Stimulated activated CD4-positive, alpha-beta T cell treated with anti-CD3 and anti-CD28 coated beads, Interleukin-12 subunit alpha, Interleukin-12 subunit beta, amount 100 ng/mL, for 4 hours (primary cell): ENCODE measurements around the gene ZNF680.
A peak's percentile ranks its signal among the peaks of the same experiment; 100 is the strongest.
"Not testable (repeated sequence)": the region's sequence is repeated elsewhere in the genome, so short reads cannot be mapped to it uniquely, and the experiment has no call there.

Source experiments
- DNase-seq: peaks from one replicate; pipeline ENCODE4 v3.0.0-alpha.2; 2020

The ZNF680 gene

DNA sequence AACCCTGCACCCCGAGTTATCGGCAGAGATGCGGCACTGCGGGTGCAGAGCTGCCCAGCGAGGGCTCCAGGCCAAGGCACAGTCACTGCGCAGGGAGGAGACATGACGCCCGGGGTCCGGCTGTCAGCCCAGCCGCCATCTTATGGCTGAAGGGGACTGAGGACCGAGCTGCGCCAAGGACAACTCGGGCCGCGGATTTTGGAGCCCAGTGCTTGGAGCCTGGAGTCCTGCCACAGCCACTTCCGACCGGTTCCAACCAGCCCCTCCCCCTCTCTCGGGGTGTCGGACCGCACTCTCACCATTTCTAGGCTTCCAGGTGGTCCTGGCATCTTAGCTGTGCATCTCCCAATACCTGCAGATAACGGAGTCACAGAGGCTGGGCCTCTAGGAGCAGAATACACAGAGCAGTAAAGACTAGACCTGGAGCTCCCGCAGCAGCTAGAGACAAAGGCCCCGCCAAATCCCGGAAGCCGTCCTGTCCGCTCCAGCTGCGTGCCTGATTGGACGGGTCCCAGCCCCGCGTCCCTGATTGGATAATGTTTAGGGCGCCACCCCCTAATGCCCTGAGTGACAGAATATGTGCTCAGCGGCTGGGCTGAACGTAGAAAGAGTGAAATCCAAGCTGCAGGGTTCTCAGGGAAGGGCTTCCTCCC is at the start of gene ZNF680:
ZNF680 (minus strand) TSS at position 446 of the 653 bp plus-strand sequence; CDS start at position 329, 117 bp downstream.
- peak; percentile 82 for DNase-seq

DNA sequence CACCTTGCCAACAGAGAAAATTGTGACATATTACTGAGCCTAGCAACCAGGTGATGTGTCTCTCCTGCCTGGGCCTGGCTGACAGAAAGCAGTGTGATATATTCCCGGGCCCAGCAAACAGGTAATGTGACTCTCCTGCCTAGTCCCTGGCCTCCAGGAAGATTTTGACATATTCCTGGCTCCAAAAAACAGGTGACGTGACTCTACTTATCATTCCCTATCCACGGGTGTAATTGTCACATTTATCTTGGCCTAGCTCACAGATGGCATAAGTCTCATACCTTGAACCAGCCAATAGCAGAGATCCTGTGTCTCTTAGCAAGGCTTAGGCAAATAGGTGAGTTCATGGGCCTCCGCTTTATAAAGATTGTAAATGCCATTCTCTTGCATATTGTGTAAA is 49.6 kb upstream of the ZNF680 start:
- no peak for DNase-seq

DNA sequence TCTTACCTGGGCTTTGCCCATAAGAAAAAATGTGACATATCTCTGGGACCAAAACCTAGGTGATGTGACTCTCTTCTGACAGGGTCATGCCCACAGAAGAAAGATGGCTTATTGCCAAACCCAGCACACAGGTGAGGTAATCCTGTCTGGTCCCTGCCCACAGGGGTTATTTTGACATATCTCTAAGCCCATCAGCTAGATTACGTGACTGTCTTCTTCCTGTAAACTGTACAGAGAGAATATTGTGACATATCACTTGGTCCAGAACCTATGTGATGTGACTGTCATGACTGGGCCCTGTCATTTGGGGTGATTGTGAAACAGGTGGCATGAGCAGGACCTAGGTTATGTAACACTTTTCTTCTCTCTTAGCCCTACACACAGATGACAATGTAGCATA is 48.8 kb upstream of the ZNF680 start:
- no peak for DNase-seq

DNA sequence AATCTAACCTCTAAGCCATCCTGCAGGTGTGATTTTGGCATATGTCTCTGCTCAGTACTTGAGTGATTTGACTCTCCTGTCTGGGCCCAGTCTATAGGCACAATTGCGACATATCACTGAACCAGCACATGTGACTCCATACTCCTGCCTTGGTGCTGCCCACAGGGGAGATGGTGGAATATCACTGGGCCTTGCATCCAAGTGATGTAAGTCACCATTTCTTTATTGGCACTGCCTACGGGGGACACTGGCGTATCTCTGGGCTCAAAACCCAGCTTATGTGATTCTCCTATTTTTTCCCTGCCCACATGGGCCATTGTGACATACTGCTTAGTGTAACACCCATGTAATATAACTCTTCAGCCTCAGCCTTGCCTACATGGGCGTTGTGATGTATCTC is 48.1 kb upstream of the ZNF680 start:
- no peak for DNase-seq

DNA sequence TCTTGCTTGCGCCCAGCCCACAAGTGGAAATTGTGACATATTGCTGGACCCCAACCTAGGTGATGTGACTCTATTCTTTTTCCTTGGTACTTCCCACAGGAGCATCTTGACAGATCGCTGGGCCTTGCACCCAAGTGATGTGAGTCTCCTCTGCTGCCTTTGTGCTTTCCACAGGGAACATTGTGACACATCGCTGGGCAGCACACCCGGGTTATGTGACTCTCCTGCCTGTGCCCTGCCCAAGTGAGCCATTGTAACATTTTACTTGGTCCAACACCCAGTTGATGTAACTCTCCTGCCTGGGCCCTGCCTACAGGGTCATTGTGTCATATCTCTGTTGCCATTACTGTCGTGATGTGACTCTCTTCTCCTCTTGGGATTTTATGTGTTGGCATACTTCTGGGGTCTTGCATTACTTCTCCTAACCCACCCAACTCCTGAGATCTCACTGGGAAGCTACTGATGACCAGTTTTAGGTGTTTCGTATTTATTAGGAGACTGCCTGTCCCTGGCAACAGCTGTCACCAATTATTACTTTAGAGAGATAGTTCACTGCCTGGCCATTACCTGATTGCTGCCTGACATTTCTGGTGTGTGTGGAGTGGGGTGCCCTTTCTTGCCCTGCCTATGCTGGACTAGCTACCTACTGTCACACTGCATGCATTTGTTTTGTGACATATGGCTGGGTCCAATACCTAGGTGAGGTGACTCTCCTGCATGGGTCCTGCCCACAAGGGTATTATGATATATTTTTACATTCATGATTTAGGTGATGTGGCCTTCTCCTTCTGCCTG is 45.4 kb upstream of the ZNF680 start:
- DNase-seq: no peak

DNA sequence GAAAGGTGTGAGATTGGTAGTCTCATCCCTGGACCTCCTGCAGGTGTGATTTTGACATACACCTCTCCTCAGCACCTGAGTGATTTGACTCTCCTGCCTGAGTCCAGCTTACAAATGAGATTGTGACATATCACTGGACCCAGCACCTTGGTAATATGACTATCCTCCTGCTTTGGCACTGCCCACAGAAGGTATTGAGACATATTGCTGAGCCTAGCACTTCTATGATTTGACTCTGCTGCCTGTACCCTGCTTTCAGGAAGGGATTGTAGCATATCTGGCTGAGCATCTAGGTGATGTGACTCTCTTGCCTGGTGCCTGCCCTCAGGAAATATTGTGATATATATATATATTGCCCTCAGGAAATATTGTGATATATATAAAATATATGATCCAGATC is 43.5 kb upstream of the ZNF680 start:
- DNase-seq: no peak

DNA sequence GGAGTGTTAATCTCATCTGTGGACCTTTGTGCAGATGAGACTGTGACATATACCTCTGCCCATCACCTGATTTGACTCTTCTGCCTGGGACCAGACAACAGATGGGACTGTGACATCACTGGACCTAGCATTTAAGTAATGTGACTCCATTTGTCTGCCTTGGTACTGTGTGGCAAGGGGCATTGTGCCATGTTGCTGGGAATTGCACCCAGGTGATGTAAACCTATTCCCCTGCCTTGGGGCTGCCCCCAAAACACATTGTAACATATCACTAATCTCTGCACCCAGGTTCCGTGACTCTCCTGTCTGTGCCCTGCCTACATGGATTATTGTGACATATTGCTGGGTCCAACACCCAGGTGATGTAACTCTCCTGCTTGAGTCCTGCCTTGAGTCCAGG is 40.4 kb upstream of the ZNF680 start:
- DNase-seq: no peak

DNA sequence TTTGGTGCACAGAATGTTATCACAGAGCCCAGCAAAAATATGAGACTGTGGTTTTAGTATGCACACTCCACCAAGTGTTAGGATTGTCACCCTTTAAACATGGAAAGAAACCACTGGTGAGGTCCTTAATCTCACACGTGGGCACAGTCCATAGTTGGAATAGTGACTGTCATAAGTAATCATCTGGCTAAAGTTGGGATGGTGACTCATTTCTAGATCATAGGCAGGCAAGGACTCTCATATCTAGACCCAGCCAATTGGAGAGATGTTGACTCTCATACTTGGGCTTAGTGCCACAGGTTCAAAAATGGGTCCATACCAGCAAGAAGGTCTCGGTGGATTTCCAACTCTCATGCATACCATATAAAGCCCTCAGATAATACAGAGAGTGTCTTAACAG is 39.6 kb upstream of the ZNF680 start:
- no peak for DNase-seq

DNA sequence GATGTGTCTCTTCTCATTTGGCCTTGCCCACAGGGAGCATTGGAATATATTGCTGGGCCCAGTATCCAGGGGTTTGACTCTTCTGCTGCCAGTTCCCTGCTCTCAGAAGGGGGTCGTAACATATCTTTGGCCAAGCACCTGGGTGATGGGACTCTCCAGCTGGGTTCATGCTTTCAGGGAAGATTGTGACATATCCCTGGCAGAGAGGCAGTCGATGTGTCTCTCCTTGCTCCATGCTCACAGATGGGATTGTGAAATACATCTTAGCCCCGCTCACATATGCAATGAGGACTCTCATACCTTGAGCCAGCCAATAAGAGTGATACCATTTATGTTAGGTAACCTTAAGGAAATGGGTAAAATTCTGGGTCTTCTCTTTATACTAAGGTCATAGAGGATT is 39.2 kb upstream of the ZNF680 start:
- DNase-seq: no peak

DNA sequence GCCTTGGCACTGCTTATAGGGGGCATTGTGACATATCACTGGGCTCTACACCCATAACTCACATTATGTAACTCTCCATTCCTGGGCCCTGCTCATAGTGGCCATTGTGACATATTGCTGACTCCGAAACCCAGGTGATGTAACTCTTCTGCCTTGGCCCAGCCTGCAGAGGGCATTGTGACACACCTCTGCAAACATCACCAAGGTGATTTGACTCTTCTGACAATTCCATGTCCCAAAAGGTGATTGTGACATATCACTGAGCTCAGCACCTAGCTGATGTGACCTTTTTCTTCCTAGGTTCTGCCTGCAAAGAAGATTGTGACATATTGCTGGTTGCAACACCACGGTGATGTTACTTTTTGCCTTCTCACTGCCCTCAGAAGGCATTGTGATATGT is 36.5 kb upstream of the ZNF680 start:
- no peak for DNase-seq

DNA sequence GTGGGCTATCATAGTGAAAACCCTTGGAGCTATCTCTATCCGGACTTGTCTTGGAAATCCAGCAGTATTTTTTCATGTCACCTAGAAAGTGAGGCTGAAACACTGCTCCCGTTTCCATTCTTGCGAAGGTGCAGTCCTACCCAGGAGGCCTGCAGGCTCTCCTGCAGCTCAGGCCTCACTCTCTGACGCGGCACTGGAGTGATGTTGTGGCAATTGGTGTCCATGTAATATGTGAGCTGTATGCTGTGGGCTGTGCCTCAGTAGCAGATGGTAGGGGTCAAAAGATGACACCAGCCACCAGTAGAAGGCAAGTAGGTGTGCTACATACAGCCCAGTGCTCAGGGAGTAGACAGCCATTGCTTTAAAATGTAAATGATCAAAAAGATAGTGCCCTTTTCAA is 28.1 kb upstream of the ZNF680 start:
- no peak for DNase-seq

DNA sequence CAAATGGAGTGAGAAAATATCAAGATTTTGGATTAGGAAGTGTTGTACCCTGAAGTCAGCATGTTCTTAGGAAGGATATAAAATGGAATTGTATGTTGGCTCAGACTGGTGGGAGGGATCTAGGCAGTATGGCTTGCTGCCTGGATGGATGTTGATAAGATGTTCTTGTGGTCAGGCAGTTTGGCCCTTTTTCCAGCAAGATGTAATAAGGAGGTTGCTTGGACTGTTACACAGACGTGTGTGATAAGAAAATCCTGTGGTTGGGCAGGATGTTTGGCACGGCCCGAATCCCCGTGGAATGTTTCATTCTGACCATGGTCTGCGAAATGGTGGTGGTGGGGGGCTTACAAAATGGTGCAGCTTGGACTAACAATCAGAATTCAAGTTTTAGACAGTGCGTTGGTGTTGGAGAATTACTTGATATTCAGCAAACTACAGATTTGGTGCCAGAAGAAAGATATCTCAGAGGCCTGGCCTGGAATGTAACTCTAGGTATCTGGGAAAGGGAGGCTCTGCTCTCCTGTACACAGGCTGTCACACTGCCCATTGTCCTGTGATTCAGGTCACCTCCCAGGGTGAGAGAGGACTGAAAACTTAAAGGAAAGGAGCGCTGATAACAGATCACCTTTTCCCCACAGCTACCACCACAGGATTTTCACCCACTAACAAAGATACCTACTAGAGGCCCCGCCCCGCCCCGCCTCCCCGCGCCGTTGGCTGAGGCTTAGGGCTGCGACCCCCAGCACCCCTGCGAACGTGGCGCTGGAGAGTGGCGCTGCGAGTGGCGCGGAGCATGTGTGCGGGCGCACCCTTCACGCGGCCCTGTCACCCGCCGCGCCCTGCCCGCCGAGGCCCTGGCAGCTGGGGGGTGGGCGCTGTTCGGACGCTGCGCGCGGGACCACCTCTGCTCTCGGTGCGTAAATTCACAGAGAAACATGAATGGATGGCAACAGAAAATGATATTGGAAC is 19.3 kb upstream of the ZNF680 start:
- no peak for DNase-seq

DNA sequence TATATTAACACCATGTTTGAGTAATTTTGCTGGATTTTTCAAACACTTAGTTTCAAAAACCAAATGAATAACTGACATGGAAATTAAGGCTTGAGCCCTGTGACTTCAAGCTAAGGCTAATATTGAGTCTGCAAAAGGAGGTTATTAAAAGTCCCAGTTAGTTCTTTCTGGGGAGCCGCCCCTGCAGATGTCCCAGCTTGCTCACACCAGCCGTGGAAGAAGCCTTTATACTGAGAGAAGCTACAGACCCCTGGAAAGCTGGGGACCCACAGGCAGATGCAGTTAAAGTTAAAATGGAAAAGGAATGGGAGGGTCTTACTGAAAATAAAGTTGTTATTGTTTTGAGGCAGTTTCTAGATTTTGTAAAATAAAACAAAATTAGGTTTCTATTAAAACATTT is 18.5 kb upstream of the ZNF680 start:
- no peak for DNase-seq

DNA sequence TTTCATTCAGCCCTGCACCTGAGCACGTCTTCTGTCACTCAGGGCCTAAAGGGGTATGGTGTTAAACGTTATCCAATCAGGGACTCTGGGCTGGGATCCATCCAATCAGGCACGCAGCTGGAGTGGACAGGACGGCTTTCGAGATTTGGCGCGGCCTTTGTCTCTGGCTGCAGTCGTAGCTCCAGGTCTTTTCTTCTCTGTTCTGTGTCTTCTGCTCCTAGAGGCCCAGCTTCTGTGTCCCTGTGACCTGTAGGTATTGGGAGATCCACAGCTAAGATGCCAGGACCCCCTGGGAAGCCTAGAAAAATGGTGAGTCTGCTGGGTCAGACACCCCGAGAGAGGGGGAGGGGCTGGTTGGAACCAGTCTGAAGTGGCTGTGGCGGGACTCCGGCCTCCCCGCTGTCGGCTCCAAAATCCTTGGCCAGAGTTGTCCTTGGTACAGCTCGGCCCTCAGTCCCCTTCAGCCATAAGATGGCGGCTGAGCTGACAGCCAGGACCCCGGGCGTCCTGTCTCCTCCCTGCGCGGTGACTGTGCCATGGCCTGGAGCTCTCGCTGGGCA is 11.7 kb upstream of the ZNF680 start:
- DNase-seq: no peak

DNA sequence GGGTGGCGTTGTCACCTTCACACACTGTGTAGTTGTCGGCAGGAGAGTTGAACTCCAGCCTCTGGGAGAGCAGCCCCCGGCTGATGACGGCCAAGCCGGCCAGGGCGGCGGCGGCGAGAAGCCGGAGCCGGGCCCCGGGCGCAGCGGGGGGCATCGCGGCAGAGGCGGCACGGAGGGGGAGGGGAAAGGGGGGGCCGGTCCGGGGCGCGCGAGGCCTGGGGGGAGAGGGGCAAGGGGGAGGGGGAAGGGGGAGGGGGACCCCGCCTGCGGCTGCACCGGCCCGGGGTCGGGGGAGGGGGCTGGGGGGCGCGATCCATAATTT is 7.4 kb upstream of the ZNF680 start:
- DNase-seq: not testable (repeated sequence)

DNA sequence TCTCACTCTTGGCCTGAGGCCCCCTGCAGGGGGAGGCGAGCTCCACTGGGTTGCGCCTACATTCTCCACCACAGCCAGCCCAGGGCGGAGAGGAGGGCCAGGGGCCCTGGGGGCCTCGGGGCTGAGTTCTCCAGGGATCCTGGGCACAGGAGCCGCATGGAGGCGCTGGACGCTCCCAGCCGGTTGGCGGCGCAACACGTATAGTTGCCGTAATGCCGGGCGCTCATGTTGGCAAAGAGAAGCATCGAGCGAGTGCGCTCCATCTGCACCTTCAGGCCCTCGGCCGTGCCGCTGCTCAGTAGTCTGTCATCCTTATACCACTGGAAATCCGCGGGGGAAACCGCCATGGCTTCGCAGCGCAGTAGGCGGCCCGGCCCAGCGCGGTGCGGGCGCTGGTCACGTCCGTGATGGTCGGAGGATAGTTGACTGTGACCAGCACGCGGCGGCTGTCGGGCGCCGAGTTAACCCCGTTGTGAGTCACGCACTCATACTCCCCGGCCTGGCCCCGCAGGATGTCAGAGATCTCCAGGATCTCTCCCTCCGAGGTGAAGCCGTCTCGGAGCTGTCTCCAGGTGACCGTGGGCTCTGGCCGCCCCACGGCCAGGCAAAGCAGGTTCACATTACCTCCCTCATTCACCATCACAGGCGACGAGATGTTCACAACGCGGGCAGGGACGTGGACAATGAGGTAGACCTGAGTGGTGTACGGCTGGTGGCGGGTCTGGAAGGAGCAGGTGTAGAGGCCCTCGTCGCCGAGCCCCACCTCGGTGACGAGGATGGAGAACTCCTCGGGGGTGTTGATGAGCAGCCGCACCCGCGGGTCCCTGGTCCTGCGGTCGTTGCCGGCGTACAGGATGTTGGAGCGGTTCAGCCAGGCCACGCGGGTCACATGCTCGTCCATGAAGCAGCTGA is 6.8 kb upstream of the ZNF680 start:
- DNase-seq: peak; percentile 28

DNA sequence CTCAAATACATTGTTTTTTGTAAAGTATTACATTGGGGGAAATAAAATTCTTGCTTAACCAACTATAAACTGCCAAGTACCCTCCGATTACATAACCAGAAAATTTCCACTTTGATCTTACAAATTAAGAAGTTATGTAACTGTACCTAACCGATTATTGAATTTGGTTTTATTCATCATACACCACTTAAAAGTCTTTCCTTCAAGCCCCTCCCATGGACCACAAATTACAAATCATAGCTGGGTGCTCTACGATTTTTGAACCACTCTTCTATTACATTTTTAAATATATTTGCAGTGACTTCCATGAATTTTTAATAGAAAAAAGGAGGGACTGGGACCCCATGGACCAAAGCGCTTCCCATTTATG is 630 bp downstream of the ZNF680 start:
- no peak for DNase-seq

DNA sequence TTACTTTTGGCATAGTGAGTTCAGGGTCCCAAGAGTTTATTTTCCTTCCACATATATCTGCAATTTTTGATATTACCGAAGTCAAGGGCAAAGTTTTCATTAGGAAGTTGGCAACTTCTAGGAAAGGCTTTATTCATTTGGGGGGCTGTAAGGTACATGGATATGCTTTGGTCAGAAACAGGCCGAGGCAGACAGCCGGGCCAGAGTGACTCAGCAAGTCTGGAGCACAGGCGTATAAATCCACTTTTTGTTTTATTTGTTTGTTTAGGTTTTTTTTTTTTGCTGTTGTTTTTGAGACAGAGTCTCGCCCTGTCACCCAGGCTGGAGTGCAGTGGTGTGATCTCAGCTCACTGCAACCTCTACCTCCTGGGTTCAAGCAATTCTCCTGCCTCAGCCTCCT is 3.7 kb downstream of the ZNF680 start:
- no peak for DNase-seq

DNA sequence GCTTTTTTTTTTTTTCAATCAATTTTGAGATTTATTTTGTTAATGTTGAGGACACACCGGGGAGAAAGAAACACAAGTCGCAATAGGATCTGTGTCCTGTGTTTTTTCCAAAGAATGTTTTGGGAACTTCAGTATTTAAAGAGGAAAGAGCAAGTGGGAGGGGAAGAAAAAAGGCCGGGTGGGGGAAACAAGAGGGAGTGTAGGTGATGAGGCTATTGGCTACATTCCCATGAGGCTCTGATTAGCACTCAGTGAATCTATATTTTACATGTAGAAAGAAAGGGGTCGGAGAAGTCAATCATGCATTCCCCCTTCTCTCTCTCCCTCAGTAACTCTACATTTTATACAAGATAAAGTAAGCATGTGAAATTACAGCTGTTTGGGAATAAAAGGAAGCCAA is 4.1 kb downstream of the ZNF680 start:
- DNase-seq: no peak

DNA sequence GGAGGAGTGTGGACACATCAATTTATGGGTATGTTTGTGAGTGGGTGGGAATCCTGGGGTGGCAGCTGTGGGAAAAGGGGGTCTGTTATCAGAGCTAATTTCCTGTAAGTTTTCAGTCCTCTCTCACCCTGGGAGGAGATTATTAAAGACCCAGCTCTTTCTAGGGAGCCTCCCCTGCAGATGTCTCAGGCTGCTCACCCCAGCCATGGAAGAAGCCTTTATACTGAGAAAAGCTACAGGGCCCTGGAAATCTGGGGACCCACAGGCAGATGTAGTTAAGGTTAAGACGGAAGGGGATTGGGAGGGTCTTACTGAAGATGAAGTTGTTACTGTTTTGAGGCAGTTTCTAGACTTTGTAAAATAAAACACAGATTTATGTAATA is 4.6 kb downstream of the ZNF680 start:
- DNase-seq: no peak

DNA sequence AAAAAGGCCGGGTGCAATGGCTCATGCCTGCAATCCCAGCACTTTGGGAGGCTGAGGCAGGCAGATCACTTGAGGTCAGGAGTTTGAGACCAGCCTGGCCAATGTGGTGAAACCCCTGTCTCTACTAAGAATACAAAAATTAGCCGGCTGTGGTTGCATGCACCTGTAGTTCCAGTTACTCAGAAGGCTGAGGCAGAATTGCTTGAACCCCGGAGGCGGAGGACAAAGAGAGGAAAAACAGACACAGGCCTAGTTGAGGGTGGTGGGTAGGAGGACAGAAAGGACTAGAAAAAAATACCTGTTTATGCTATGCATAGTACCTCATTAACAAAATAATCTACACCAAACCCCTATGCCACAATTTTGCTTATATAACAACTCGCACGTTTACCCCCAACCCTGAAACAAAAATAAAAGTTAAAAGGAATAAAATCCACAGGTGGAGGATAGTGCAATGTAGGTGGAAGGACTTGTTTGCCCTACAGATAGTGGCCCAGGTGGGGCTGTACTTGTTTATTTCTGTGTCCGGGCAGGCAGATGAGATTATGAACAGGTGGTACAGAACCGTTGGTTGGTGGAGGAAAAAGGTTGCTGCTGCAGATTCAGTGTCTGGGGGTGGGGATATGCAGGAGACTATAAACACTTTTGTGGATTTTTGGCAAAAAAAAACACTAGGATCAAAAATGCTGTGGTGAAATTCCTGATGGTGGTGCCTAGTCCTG is 5.1 kb downstream of the ZNF680 start:
- no peak for DNase-seq

DNA sequence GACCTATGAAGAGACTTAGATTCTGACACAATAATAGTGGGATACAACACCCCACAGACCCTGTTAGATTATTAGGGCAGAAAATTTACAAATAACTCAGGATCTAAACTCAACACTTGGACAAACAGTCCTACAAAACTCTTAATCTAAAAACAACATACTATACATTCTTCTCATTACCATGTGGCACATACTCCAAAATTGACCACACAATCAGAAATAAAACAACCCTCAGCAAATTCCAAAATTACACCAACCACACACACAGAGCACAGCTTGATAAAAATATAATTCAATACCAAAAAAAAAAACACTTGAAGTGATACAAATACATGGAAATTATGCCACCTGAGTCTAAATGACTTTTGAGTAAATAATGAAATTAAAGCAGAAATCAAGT is 7.8 kb downstream of the ZNF680 start:
- DNase-seq: no peak
